A549 (cell line): ENCODE results near the gene PPA2. TPM values are rescaled to one million over a fixed set of nuclear protein-coding genes. Genes with fewer than 3 reads are reported as not detected.

Source experiments
- ATAC-seq, 2 experiments: fragments of 200-7000 bp in 1 of 2; fragments of >200 bp in 1 of 2; cut with Nextera tagmentation in 1 of 2; cut with Tn5 transposase in 1 of 2; 3 replicates each; pipeline versions ENCODE4 v1.8.0 to v1.9.1; 2018 to 2020; ENCODE audit warnings: mild to moderate bottlenecking in 1 of 2, moderate library complexity in 1 of 2
- CTCF ChIA-PET: fragments of 300-600 bp; sonication (Branson Sonifier 250); formaldehyde crosslinking; extraction: SDS; loops from one replicate; lab custom pipeline; 2021; ENCODE audit warnings: antibody characterized with exemption, inconsistent platforms; lab: Yijun Ruan, JAX
- POLR2A ChIA-PET: fragments of 350-600 bp; formaldehyde crosslinking; extraction: SDS; loops from one replicate; lab custom pipeline; 2021; ENCODE audit warnings: antibody characterized with exemption, inconsistent platforms; lab: Yijun Ruan, JAX
- DNase-seq, 2 experiments: peaks; one replicate each; pipeline versions ENCODE4 v3.0.0 to v3.0.0-alpha.2; 2011 to 2016; ENCODE audit warnings: low read depth in 1 of 2, low spot score in 1 of 2
- FAIRE-seq: peaks from 2 replicates; lab custom pipeline; 2011; peaks lifted over from hg19 to GRCh38; lab: Jason Lieb, UNC
- H3K27ac ChIP-seq, 2 experiments: fragments of >200 bp; sonication (Bioruptor Twin); formaldehyde crosslinking; 3 replicates each; pipeline ENCODE4 v1.5.1; 2016 to 2017
- H3K4me1 ChIP-seq: fragments of >200 bp; sonication (Bioruptor Twin); formaldehyde crosslinking; 3 replicates; pipeline ENCODE4 v1.6.1; 2016
- H3K4me2 ChIP-seq: fragments of >200 bp; sonication (Bioruptor Twin); formaldehyde crosslinking; 3 replicates; pipeline ENCODE4 v1.6.1; 2016
- H3K4me3 ChIP-seq: fragments of >200 bp; sonication (Bioruptor Twin); formaldehyde crosslinking; 3 replicates; pipeline ENCODE4 v1.5.1; 2016
- H3K9me3 ChIP-seq: fragments of >200 bp; sonication (Bioruptor Twin); formaldehyde crosslinking; 3 replicates; pipeline ENCODE4 v1.6.1; 2016
- BCL3 ChIP-seq: fragments of >200 bp; sonication (Bioruptor Twin); formaldehyde crosslinking; IDR thresholded peaks from 3 replicates; pipeline ENCODE4 v1.6.1; 2016
- CBX2 ChIP-seq: fragments of 200-600 bp; sonication (generic); IDR thresholded peaks from 2 replicates; pipeline ENCODE4 v1.6.1; 2016; ENCODE audit warnings: low read depth, mild to moderate bottlenecking, borderline replicate concordance
- CEBPB ChIP-seq, 2 experiments: fragments of >200 bp in 1 of 2; sonication (Bioruptor Twin) in 1 of 2; formaldehyde crosslinking in 1 of 2; IDR thresholded peaks; 2 replicates each; pipeline ENCODE4 v1.6.1; 2012 to 2016
- CHD4 ChIP-seq: fragments of 200-600 bp; sonication (generic); IDR thresholded peaks from 2 replicates; pipeline ENCODE4 v1.6.1; 2016; ENCODE audit warnings: antibody characterized with exemption, mild to moderate bottlenecking, borderline replicate concordance
- CTCF ChIP-seq: fragments of >200 bp; sonication (Bioruptor Twin); formaldehyde crosslinking; IDR thresholded peaks from 3 replicates; pipeline ENCODE4 v1.5.1; 2016
- HDAC2 ChIP-seq: fragments of 200-600 bp; sonication (generic); IDR thresholded peaks from 2 replicates; pipeline ENCODE4 v1.6.1; 2016
- HES2 ChIP-seq: fragments of >200 bp; sonication (Bioruptor Twin); formaldehyde crosslinking; IDR thresholded peaks from 2 replicates; pipeline ENCODE4 v1.6.1; 2016
- HMGXB4 ChIP-seq: fragments of 250-450 bp; sonication (Bioruptor Pico); IDR thresholded peaks from 2 replicates; pipeline ENCODE4 v1.5.0; 2021; ENCODE audit warnings: mild to moderate bottlenecking, moderate library complexity, borderline replicate concordance
- MAX ChIP-seq: IDR thresholded peaks from 2 replicates; pipeline ENCODE4 v1.6.1; 2012
- MAZ ChIP-seq: fragments of 150-350 bp; IDR thresholded peaks from 2 replicates; pipeline ENCODE4 v1.6.1; 2014; ENCODE audit warnings: antibody characterized with exemption, low read depth, low read length, borderline replicate concordance
- NFE2L2 ChIP-seq: fragments of 150-350 bp; conservative IDR thresholded peaks from 2 replicates; pipeline ENCODE4 v1.6.1; 2014; ENCODE audit warnings: low read length
- POLR2AphosphoS2 ChIP-seq: conservative IDR thresholded peaks from 2 replicates; pipeline ENCODE4 v1.6.1; 2012; ENCODE audit warnings: low read length, improper control_type of control experiment, inconsistent platforms
- RAD21 ChIP-seq, 2 experiments: fragments of >200 bp in 1 of 2; sonication (Bioruptor Twin) in 1 of 2; formaldehyde crosslinking in 1 of 2; IDR thresholded peaks in 1 of 2; conservative IDR thresholded peaks in 1 of 2; 2 replicates in 1 of 2; 3 replicates in 1 of 2; pipeline ENCODE4 v1.6.1; 2012 to 2018; ENCODE audit warnings: inconsistent platforms in 1 of 2
- RARB ChIP-seq: fragments of 250-450 bp; sonication (Bioruptor Pico); IDR thresholded peaks from 2 replicates; pipeline ENCODE4 v1.8.0; 2021; ENCODE audit warnings: mild to moderate bottlenecking, moderate library complexity
- REST ChIP-seq: fragments of 200-600 bp; sonication (generic); IDR thresholded peaks from 2 replicates; pipeline ENCODE4 v1.6.1; 2016; ENCODE audit warnings: antibody characterized with exemption, mild to moderate bottlenecking, moderate library complexity
- RFX5 ChIP-seq: fragments of 450-650 bp; IDR thresholded peaks from 2 replicates; pipeline ENCODE4 v1.7.1; 2014; ENCODE audit warnings: antibody characterized with exemption, mild to moderate bottlenecking, moderate library complexity
- USF2 ChIP-seq: fragments of 450-650 bp; IDR thresholded peaks from 2 replicates; pipeline ENCODE4 v1.6.1; 2014; ENCODE audit warnings: antibody characterized with exemption
- ZC3H11A ChIP-seq: fragments of 450-650 bp; IDR thresholded peaks from 2 replicates; pipeline ENCODE4 v1.6.1; 2014; ENCODE audit warnings: antibody characterized with exemption, mild to moderate bottlenecking
- ZNF302 ChIP-seq: fragments of 250-450 bp; sonication (Bioruptor Pico); IDR thresholded peaks from 2 replicates; pipeline ENCODE4 v1.9.0; 2021; ENCODE audit warnings: inconsistent platforms, mild to moderate bottlenecking, moderate library complexity
- WGBS: methylation state at CpG from one replicate; pipeline ENCODE4 v1.1.6; 2017; ENCODE audit errors: missing lambda C conversion rate; 5-methylcytosine and 5-hydroxymethylcytosine counted together
- polyA plus RNA-seq, 4 experiments: library from polyadenylated mRNA; depleted of rRNA in 3 of 4; stranded (reverse); fragments of >200 nt; fragmentation: RNase III in 1 of 4; extraction: RNeasy Plus Mini Kit Qiagen cat#74134 plus additional on column Dnase treatment in 1 of 4; gene quantifications; 2 replicates in 3 of 4; 3 replicates in 1 of 4; pipeline ENCODE4 v1.2.3, GENCODE V29; 2011 to 2017

Gene PPA2
- polyA plus RNA-seq, 2 of the 4 experiments (the other 2 are of a cell fraction) = 89.1 to 140 TPM

GRCh38 chr4:105495667-105496066 lies 21.8 kb upstream of the PPA2 start (continued):
- no peak for TF ChIP-seq MAZ

- no peak for DNase-seq
- no peaks in the 10 kb centered on the region for H3K9me3 ChIP-seq
- TF ChIP-seq RFX5 = no peak
- TF ChIP-seq REST = no peak
- no peak overlapping the region for H3K4me2 ChIP-seq
- FAIRE-seq = no peak
- no peak overlapping the region for H3K4me3 ChIP-seq
- no peaks in the 10 kb centered on the region for H3K4me1 ChIP-seq
- ChIA-PET POLR2A (no interaction called here), CTCF (no interaction called here)
- 5% methylated on average over 1 of the region's 1 CpG for WGBS
- no peak for ATAC-seq
- no peak overlapping the region for H3K27ac ChIP-seq
Measured at GRCh38 chr4:105490523-105490922, 16.7 kb upstream of the PPA2 start.

- 68% methylated on average over 3 of the region's 3 CpGs for WGBS
- CTCF ChIA-PET = interaction anchor here (1.3 kb wide), 1 partner anchor 10 kb away, joined by 4 read pairs; the partner anchor contains the start of gene PPA2
- POLR2A ChIA-PET = no interaction called here
- FAIRE-seq (no peak), ATAC-seq (no peak), DNase-seq (no peak)
- Histone ChIP-seq H3K9me3 (no peaks in the 10 kb centered on the region), H3K4me2 (no peak overlapping the region), H3K27ac (no peak overlapping the region), H3K4me1 (no peaks in the 10 kb centered on the region), H3K4me3 (no peak overlapping the region)
- TF ChIP-seq POLR2AphosphoS2 (no peak), ZNF302 (CRISPR knock-in tag) (no peak), HDAC2 (no peak), HES2 (no peak), RAD21 (conservative IDR thresholded peaks at IDR 0.05 in 1 of 2, IDR thresholded peaks at IDR 0.05 in 1 of 2) (no peak), CHD4 (no peak), HMGXB4 (CRISPR knock-in tag) (no peak), CBX2 (no peak), MAZ (no peak), BCL3 (no peak), MAX (no peak), USF2 (no peak), NFE2L2 (no peak), ZC3H11A (no peak), RFX5 (no peak), CTCF (no peak), RARB (no peak), REST (no peak), CEBPB (IDR thresholded peaks at IDR 0.05) (no peak)
Measured at GRCh38 chr4:105483840-105484239, 10.0 kb upstream of the PPA2 start.
